Measurements from ENCODE around the gene ATG4B. TPM values are rescaled to one million over a fixed set of nuclear protein-coding genes. Genes with fewer than 3 reads are reported as not detected.

ATG4B gene
- total and polyA plus RNA-seq, 9 of the 15 experiments (the other 6 are each of a cell fraction or from before 2014, with no cell fraction given): 5.9 to 58.8 (median 35.6) TPM

DNA sequence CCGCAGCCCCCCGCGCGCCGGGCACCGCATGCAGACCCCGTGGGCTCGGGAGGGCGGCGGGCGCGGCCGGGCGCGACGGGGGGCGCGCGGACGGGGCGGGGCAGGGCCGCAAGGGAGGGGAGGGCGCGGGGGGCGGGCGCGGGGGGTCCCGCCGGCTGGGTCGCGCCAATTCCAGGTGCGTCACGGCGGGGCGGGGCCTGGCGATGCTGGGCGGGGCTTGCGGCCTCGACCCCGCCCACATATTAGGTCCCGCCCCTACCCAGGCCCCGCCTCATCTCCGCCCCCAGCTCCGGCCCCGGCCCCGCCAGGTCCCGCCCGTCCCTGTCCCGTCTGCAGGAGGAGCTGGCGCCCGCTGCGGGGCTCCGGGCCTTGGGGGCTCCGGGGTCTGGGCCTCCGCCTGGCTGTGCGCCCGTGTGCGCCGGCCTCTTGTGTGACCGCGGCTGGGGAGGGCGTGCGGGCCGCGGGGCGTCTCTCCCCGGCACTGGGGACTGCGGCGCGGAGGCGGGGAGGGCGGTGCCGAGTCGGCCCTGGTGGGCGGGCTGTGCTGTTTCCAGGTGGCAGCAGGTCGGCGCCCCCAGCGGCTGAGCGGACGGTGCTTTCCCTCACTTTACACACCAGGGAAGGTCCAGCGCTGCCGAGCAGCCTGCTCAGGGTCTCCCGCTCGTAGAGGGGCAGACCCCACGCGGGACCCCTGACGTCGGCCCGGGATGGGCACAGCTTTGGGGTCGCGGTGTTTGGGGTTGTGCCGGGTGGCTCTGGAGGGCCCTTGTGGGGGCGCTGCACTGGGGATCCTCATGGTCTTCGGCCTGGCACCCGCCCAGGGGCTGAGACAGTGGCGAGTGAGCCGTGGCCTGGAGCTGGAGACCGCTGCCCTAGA is 64.9 kb downstream of the ATG4B start (continued):
- TF ChIP-seq, protein P1, sequence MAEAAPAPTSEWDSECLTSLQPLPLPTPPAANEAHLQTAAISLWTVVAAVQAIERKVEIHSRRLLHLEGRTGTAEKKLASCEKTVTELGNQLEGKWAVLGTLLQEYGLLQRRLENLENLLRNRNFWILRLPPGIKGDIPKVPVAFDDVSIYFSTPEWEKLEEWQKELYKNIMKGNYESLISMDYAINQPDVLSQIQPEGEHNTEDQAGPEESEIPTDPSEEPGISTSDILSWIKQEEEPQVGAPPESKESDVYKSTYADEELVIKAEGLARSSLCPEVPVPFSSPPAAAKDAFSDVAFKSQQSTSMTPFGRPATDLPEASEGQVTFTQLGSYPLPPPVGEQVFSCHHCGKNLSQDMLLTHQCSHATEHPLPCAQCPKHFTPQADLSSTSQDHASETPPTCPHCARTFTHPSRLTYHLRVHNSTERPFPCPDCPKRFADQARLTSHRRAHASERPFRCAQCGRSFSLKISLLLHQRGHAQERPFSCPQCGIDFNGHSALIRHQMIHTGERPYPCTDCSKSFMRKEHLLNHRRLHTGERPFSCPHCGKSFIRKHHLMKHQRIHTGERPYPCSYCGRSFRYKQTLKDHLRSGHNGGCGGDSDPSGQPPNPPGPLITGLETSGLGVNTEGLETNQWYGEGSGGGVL (CRISPR knock-in tag; IDR thresholded peaks at IDR 0.05): no peak
- TF ChIP-seq HNRNPLL (IDR thresholded peaks at IDR 0.05; ENCODE audit: low read depth, low read length, poor library complexity, severe bottlenecking) (no peak), NFATC3 (IDR thresholded peaks at IDR 0.05) (no peak), GABPB1 (CRISPR knock-in tag; IDR thresholded peaks at IDR 0.05) (0 out of 2 replicates have a peak, but pooled peaks have one; percentile 23), EGR1 (conservative IDR thresholded peaks at IDR 0.05) (peak; percentile 81), CBX3 (IDR thresholded peaks at IDR 0.05; ENCODE audit: borderline replicate concordance in 1 of 2, low read length in 2 of 2) (no peak), MAZ (CRISPR knock-in tag; conservative IDR thresholded peaks at IDR 0.05 in 1 of 2, IDR thresholded peaks at IDR 0.05 in 1 of 2) (peak in 1 of 2 experiments; percentile 56; a peak in 1 of 4 replicates), HDAC8 (tag; IDR thresholded peaks at IDR 0.05) (no peak), SIN3A (IDR thresholded peaks at IDR 0.05; ENCODE audit: borderline replicate concordance in 2 of 2, control insufficient read depth in 1 of 2, low read depth in 2 of 2, low read length in 2 of 2) (peak; percentile 41 to 90; a peak in 1 of 4 replicates), ILK (tag; IDR thresholded peaks at IDR 0.05; ENCODE audit: borderline replicate concordance, low read depth) (no peak), SAFB (IDR thresholded peaks at IDR 0.05; ENCODE audit: borderline replicate concordance, low read depth, low read length) (0 out of 2 replicates have a peak, but pooled peaks have one; percentile 26), CBFA2T3 (IDR thresholded peaks at IDR 0.05) (no peak), PHF8 (IDR thresholded peaks at IDR 0.05; ENCODE audit: borderline replicate concordance, low read length) (peak; percentile 13; the same call in 1 of the 2 replicates), ZBED1 (IDR thresholded peaks at IDR 0.05) (no peak), ARHGAP35 (IDR thresholded peaks at IDR 0.05; ENCODE audit: partially characterized antibody) (no peak)
- TF ChIP-seq, protein P2, sequence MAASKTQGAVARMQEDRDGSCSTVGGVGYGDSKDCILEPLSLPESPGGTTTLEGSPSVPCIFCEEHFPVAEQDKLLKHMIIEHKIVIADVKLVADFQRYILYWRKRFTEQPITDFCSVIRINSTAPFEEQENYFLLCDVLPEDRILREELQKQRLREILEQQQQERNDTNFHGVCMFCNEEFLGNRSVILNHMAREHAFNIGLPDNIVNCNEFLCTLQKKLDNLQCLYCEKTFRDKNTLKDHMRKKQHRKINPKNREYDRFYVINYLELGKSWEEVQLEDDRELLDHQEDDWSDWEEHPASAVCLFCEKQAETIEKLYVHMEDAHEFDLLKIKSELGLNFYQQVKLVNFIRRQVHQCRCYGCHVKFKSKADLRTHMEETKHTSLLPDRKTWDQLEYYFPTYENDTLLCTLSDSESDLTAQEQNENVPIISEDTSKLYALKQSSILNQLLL (CRISPR knock-in tag; IDR thresholded peaks at IDR 0.05; ENCODE audit: borderline replicate concordance): no peak
- TF ChIP-seq, protein P3, sequence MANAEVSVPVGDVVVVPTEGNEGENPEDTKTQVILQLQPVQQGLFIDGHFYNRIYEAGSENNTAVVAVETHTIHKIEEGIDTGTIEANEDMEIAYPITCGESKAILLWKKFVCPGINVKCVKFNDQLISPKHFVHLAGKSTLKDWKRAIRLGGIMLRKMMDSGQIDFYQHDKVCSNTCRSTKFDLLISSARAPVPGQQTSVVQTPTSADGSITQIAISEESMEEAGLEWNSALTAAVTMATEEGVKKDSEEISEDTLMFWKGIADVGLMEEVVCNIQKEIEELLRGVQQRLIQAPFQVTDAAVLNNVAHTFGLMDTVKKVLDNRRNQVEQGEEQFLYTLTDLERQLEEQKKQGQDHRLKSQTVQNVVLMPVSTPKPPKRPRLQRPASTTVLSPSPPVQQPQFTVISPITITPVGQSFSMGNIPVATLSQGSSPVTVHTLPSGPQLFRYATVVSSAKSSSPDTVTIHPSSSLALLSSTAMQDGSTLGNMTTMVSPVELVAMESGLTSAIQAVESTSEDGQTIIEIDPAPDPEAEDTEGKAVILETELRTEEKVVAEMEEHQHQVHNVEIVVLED (CRISPR knock-in tag; IDR thresholded peaks at IDR 0.05): no peak
